Measurements from ENCODE around the gene SAP30BP.

The SAP30BP gene

DNA sequence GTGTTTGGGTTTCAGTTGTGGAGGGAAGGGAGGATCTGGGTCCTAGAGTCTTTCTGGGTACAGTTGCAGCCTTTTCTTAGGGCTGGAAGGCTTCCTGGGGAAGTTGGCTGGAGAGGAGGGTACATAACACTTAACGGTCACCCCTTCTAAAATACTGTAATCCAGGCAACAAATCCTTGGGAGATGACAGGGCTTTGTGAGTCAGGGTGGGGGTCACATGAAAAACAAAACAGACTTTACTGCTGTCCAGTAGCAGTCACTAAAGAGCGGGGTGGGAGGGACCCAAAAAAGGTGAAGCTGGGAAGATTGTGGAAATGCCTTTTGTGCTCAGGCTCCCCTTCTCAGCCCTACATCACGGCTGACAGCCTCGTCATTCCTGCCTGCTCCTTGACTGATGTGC, 6.3 kb downstream of the SAP30BP start (continued):
- TF ChIP-seq ZNF274 (IDR thresholded peaks at IDR 0.05; ENCODE audit: low read length) (no peak), ZNF274 (tag by site-specific recombination; IDR thresholded peaks at IDR 0.05; ENCODE audit: borderline replicate concordance) (no peak)

GRCh38 chr17:75676461-75676860, 9.3 kb downstream of the SAP30BP start:
- ChIA-PET CTCF (interaction anchor here (0.5 to 16.4 kb wide), 9 partner anchors 8 to 495 kb away, joined by 3 to 308 read pairs (median 3); partner anchors contain the start of gene SMIM5), POLR2A (no interaction called here)
- Histone ChIP-seq H3K4me3 (ENCODE audit: low read depth, low read length) (no peak overlapping the region), H3K36me3 (ENCODE audit: control insufficient read depth in 2 of 2, insufficient read depth in 1 of 2, low read length in 2 of 2) (peaks cover 45 to 72% of the 10 kb centered on the region in 2 experiments), H3K4me1 (ENCODE audit: control insufficient read depth, insufficient read depth, low read length) (no peaks in the 10 kb centered on the region), H3K9me3 (ENCODE audit: control insufficient read depth, insufficient read depth, low read depth, low read length) (no peaks in the 10 kb centered on the region), H3K27ac (ENCODE audit: extremely low read depth, low read depth, low read length) (no peak overlapping the region)
- TF ChIP-seq ZNF624 (tag by site-specific recombination; IDR thresholded peaks at IDR 0.05) (no peak), ZNF221 (tag by site-specific recombination; IDR thresholded peaks at IDR 0.05; ENCODE audit: borderline replicate concordance) (no peak), ZEB2 (tag by site-specific recombination; IDR thresholded peaks at IDR 0.05) (no peak)
- TF ChIP-seq, protein P1, sequence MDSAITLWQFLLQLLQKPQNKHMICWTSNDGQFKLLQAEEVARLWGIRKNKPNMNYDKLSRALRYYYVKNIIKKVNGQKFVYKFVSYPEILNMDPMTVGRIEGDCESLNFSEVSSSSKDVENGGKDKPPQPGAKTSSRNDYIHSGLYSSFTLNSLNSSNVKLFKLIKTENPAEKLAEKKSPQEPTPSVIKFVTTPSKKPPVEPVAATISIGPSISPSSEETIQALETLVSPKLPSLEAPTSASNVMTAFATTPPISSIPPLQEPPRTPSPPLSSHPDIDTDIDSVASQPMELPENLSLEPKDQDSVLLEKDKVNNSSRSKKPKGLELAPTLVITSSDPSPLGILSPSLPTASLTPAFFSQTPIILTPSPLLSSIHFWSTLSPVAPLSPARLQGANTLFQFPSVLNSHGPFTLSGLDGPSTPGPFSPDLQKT (IDR thresholded peaks at IDR 0.05; ENCODE audit: borderline replicate concordance, low read depth, low read length) = no peak

DNA sequence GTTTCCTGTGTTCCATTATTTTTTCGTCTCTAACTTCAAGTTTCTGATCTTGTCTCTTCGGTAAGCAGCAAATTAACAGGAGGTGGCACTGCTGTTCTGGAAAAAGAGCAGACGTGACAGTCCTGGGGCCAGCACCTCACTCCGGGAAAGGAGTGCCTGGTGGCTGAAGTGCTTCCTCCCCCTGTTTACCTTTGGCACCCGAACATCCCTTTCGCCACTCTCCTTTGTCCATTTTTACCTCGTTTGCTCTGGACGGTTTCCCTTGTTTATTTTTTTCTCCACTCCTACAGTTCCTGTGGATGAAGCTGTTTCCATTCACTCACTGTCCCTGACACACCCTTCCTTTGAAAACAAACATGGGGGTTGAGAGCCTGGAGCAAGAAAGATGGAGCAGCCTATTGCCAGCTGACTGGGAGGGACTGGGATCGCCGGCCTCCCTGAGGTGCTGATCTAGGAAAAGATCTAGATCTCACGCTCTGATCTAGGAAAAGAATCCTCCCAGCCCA, 12.6 kb downstream of the SAP30BP start:
- Histone ChIP-seq H3K36me3 (ENCODE audit: control insufficient read depth in 2 of 2, insufficient read depth in 1 of 2, low read length in 2 of 2) (peaks cover 38 to 56% of the 10 kb centered on the region in 2 experiments), H3K9me3 (ENCODE audit: control insufficient read depth, insufficient read depth, low read depth, low read length) (no peaks in the 10 kb centered on the region), H3K4me3 (ENCODE audit: low read depth, low read length) (no peak overlapping the region), H3K27ac (ENCODE audit: extremely low read depth, low read depth, low read length) (no peak overlapping the region), H3K4me1 (ENCODE audit: control insufficient read depth, insufficient read depth, low read length) (peaks cover 4% of the 10 kb centered on the region; the same call in 1 of the 2 replicates)
- TF ChIP-seq TCF7L2 (IDR thresholded peaks at IDR 0.05; ENCODE audit: borderline replicate concordance, low read depth, low read length) (no peak), PRDM1 (tag by site-specific recombination; IDR thresholded peaks at IDR 0.05) (0 out of 2 replicates have a peak, but pooled peaks have one; percentile 37), YY1 (tag by site-specific recombination; IDR thresholded peaks at IDR 0.05) (no peak), ZNF341 (tag by site-specific recombination; IDR thresholded peaks at IDR 0.05; ENCODE audit: low read depth) (peak; percentile 57), ZNF623 (tag by site-specific recombination; IDR thresholded peaks at IDR 0.05) (peak; percentile 39), ZNF510 (tag by site-specific recombination; IDR thresholded peaks at IDR 0.05; ENCODE audit: insufficient replicate concordance) (no peak), CTCF (tag by site-specific recombination; IDR thresholded peaks at IDR 0.05) (0 out of 2 replicates have a peak, but pooled peaks have one; percentile 10), KLF1 (tag by site-specific recombination; IDR thresholded peaks at IDR 0.05) (peak; percentile 96)
- TF ChIP-seq, protein P2, sequence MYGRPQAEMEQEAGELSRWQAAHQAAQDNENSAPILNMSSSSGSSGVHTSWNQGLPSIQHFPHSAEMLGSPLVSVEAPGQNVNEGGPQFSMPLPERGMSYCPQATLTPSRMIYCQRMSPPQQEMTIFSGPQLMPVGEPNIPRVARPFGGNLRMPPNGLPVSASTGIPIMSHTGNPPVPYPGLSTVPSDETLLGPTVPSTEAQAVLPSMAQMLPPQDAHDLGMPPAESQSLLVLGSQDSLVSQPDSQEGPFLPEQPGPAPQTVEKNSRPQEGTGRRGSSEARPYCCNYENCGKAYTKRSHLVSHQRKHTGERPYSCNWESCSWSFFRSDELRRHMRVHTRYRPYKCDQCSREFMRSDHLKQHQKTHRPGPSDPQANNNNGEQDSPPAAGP (tag by site-specific recombination; IDR thresholded peaks at IDR 0.05) = peak; percentile 95
- ChIA-PET POLR2A (no interaction called here), CTCF (interaction anchor here (0.5 to 16.4 kb wide), 7 partner anchors 8 to 1284 kb away, joined by 3 to 308 read pairs (median 4); no protein-coding TSS in a partner anchor)

GRCh38 chr17:75680431-75680830, 13.3 kb downstream of the SAP30BP start:
- ChIA-PET CTCF (interaction anchor here (0.5 to 16.4 kb wide), 9 partner anchors 9 to 323 kb away, joined by 3 to 308 read pairs (median 3); partner anchors contain the start of gene ITGB4), POLR2A (no interaction called here)
- Histone ChIP-seq H3K4me3 (ENCODE audit: low read depth, low read length) (no peak overlapping the region), H3K27ac (ENCODE audit: extremely low read depth, low read depth, low read length) (no peak overlapping the region), H3K36me3 (ENCODE audit: control insufficient read depth in 2 of 2, insufficient read depth in 1 of 2, low read length in 2 of 2) (peaks cover 32 to 60% of the 10 kb centered on the region in 2 experiments), H3K9me3 (ENCODE audit: control insufficient read depth, insufficient read depth, low read depth, low read length) (no peaks in the 10 kb centered on the region), H3K4me1 (ENCODE audit: control insufficient read depth, insufficient read depth, low read length) (peaks cover 4% of the 10 kb centered on the region; the same call in 1 of the 2 replicates)
- TF ChIP-seq, protein P3, sequence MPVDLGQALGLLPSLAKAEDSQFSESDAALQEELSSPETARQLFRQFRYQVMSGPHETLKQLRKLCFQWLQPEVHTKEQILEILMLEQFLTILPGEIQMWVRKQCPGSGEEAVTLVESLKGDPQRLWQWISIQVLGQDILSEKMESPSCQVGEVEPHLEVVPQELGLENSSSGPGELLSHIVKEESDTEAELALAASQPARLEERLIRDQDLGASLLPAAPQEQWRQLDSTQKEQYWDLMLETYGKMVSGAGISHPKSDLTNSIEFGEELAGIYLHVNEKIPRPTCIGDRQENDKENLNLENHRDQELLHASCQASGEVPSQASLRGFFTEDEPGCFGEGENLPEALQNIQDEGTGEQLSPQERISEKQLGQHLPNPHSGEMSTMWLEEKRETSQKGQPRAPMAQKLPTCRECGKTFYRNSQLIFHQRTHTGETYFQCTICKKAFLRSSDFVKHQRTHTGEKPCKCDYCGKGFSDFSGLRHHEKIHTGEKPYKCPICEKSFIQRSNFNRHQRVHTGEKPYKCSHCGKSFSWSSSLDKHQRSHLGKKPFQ (tag by site-specific recombination; IDR thresholded peaks at IDR 0.05) = no peak
- TF ChIP-seq ZSCAN18 (tag by site-specific recombination; IDR thresholded peaks at IDR 0.05) = no peak
- no peak for TF ChIP-seq ZNF558 (tag by site-specific recombination; IDR thresholded peaks at IDR 0.05)
- TF ChIP-seq YY1 (tag by site-specific recombination; IDR thresholded peaks at IDR 0.05) = no peak
- TF ChIP-seq ZNF426 (tag by site-specific recombination; IDR thresholded peaks at IDR 0.05) = no peak
- TF ChIP-seq ZNF335 (tag by site-specific recombination; conservative IDR thresholded peaks at IDR 0.05) = no peak
- TF ChIP-seq, protein P4, sequence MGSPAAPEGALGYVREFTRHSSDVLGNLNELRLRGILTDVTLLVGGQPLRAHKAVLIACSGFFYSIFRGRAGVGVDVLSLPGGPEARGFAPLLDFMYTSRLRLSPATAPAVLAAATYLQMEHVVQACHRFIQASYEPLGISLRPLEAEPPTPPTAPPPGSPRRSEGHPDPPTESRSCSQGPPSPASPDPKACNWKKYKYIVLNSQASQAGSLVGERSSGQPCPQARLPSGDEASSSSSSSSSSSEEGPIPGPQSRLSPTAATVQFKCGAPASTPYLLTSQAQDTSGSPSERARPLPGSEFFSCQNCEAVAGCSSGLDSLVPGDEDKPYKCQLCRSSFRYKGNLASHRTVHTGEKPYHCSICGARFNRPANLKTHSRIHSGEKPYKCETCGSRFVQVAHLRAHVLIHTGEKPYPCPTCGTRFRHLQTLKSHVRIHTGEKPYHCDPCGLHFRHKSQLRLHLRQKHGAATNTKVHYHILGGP (tag by site-specific recombination; IDR thresholded peaks at IDR 0.05) = no peak

All from HEK293 (cell line).